T-helper 1 cell treated with Interleukin-12 subunit alpha and Interleukin-12 subunit beta and Interleukin-4 antibody, amounts not matched to agents 30 ng/mL and 1 ng/mL, for 36 hours (primary cell): ENCODE results near the gene NAV2. TPM values are rescaled to one million over a fixed set of nuclear protein-coding genes. Genes with fewer than 3 reads are reported as not detected.

Experiments used
- intact Hi-C: fragments of 100-400 bp; cut with micrococcal nuclease; formaldehyde crosslinking; loops from one replicate; pipeline ENCODE4 v1.15.1; 2024
- total RNA-seq: library from RNA; stranded (reverse); gene quantifications from 2 replicates; pipeline ENCODE4 v1.2.3, GENCODE V29; 2022

The NAV2 gene
- total RNA-seq, 1 donor from 2014 or later = 0.29 TPM

DNA sequence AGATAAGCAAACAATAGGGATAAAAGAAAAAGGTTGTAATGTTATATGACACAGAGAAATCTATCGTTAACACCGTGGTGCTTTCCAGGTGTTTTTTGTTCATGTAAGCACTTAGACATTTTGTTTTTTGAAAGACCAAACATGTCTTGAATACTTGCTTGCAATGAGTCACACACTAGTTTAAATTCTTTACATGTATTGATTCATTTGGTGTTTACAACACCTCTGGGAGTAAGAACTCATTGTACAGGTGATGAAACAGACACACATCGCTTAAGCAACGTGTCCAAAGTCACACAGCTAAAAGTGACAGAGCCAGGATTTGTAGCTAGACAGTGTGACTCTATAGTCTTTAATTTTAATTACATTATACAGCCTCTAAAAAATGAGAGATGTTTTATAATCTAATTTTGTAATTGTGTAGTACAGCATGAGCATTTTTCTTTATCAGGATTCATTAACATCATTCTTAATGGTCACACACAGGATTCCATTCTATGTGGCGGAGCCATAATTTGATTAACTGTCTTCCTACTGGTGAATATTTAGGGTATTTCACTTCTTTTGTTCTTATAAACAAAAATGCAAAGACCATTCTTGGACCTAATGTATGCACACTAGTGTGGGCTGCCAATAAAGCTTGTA is 298.8 kb downstream of the NAV2 start:
- intact Hi-C loops = no loop called here

- intact Hi-C loops = no loop called here
These were observed 300.9 kb downstream of the NAV2 start for GRCh38 chr11:20013346-20014066.

DNA sequence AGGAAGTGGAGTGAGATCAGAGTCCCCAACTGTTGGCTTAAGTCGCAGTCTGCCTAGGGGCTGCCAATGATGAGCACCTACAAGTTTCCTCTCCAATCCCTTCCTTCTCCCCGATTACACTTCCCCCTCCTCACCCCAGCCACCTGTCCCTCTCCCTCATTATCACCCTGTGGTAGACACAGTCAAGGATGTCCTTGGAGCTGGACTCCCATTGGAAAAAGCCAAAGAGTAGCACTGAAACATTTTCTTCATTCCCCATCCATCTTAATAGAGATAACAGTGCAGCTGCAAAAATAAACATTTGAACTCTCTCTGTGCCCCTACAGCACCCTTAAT is 301.4 kb downstream of the NAV2 start:
- intact Hi-C loops = no loop called here

DNA sequence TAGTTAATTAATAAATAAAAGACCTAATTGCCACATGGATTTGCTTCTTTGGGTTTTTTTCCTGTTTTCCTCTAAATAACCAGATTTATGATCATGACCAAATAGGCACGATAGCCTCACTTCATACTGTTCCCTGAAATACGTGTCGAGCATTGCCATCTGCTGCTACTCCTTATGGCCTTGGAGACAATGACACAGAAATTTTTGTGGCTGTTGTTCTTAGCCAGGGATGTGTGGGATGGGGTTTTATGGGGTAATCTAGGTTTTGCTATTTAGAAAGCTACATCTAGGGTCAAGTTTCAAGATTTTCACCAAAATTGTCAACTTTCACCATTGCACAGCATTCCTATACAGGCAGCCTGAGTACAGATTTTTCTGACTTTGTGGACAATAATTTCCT is 302.5 kb downstream of the NAV2 start:
- intact Hi-C loops = no loop called here

- intact Hi-C loops = no loop called here
These were observed 303.1 kb downstream of the NAV2 start for GRCh38 chr11:20015529-20016427.

DNA sequence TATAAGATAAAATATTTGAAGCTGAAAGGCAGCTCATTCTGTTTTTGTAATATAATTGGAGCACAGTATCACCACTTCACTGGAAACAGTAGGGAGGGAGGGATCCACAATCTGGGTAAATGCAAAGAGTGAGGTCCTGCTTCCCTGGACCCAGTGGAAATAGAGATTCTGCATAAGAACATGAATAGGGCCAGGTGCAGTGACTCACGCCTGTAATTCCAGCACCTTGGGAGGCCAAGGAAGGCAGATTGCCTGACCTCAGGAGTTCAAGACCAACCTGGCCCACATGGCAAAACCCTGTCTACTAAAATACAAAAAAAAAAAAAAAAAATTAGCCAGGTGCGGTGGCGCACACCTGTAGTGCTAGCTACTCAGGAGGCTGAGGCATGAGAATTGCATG is 303.9 kb downstream of the NAV2 start:
- intact Hi-C loops = no loop called here

DNA sequence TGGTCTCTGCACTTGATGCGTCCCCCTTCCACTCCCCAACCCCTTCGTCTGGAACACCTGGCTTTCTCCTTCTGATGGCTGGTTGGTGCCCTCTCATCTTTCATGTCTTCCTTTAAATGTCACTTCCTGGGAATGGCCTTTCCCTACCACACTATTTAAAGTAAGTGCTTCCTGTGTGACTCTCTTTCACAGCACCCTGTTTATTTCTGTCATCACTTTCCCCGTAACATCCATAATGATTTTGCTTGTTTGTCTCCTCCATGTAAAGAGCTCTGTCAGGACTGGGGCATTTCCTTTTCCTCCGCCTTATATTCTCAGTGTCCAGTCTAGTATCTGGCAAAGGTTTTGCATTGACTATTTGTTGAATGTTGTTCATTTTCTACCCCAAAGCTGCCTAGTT is 304.7 kb downstream of the NAV2 start:
- intact Hi-C loops = no loop called here

- intact Hi-C loops = loop anchor here (10.0 kb wide), 1 partner anchor 65 kb away; no protein-coding TSS in a partner anchor
These were observed 307.6 kb downstream of the NAV2 start for GRCh38 chr11:20020198-20020597.

DNA sequence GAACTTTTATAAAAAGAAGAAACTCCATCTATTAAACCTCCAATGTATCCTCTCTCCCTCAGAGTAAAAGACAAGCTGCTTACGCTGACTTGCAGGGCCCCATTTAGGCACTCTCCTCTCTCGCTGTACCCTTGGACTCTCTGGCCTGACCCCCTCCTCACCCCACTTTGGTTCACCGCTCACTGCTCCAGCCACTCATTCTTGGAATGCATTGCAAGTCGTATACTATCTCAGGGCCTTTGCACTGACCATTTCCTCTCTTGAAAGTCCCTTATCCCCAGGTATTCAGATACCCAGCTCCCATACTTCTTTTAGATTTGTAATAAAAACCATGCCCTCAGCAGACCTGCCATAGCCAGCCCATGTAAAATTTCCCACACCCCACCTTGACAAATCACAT is 308.1 kb downstream of the NAV2 start:
- intact Hi-C loops = loop anchor here (10.0 kb wide), 1 partner anchor 64 kb away; no protein-coding TSS in a partner anchor

GRCh38 chr11:20021212-20021611 is 308.6 kb downstream of the NAV2 start:
- intact Hi-C loops = loop anchor here (10.0 kb wide), 1 partner anchor 64 kb away; no protein-coding TSS in a partner anchor

GRCh38 chr11:20021771-20022362 is 309.2 kb downstream of the NAV2 start:
- intact Hi-C loops = loop anchor here (10.0 kb wide), 1 partner anchor 63 kb away; no protein-coding TSS in a partner anchor

DNA sequence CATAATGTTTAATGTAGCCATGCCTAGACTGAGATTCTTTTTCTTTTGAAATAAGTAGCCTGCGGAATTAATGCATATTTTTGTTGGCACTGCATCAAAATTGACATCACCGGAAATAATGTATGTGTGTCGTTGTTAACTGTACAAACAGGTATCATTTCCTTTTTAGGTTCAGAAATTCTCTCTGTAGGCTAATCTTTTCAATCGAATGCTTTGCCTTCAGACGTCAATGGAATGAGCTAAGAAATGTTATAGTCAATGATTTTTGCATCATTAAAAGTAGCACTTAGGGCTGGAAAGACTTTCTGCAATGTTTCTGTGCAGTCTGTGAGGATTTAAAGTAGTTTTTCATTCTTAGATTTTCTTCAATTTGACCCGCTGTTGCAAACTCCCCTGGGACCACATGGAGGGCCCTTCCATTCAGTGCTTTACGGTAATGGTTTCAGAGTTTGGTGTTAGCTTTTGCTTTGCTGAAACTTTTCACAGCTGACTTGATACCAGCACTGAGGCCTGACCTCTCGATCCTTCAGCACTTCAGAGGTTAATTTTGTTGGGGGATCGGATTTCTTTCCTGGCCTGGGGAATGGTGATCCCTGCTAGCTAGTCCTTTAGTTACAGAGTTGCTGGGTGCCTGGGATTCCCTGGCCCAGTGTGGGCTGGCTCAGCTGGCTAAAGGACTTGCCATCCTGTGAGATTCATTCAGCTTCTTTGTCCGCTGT is 309.9 kb downstream of the NAV2 start:
- intact Hi-C loops = loop anchor here (10.0 kb wide), 1 partner anchor 62 kb away; no protein-coding TSS in a partner anchor

GRCh38 chr11:20023082-20023426 is 310.4 kb downstream of the NAV2 start:
- intact Hi-C loops = loop anchor here (10.0 kb wide), 1 partner anchor 62 kb away; no protein-coding TSS in a partner anchor

DNA sequence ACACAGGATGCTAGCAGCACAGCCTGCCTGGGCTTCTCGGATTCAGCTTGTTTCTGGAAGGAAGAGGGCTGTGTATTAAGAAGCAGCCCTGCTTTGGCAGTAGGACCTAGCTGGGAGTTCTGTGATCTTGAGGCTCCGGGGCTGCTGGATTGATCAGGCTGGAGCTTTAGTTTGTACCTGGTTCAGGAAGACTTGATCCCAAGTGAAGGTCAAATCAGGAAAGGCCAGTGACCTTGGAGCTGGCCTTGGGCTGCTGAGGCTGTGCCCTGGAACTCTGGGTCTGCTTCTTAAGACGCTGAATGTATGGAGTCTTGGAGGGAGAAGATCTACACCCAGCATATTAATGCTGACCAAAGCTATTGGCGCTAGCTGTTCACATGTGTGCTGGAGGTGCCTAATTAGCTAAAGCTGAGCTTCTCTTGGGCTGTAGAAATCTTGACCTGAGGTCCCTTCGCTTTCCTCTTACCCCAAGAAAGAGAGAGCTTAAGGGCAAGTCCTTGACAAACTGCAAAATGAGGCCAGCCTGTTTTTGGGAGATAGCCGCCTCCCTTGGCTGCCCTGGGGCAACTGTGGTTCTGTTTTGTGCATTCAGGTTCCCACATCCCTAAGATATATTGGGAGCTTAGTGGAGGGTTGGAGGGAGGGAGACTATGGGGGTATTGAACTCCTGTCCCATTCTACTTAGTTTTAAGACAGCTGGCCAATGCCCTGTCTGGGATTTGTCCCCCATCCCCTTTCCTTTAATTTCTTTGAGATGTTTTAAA is 311.7 kb downstream of the NAV2 start:
- intact Hi-C loops = loop anchor here (10.0 kb wide), 1 partner anchor 60 kb away; no protein-coding TSS in a partner anchor

GRCh38 chr11:20025332-20025840 is 312.7 kb downstream of the NAV2 start:
- intact Hi-C loops = loop anchor here (10.0 kb wide), 1 partner anchor 59 kb away; no protein-coding TSS in a partner anchor

- intact Hi-C loops = loop anchor here (10.0 kb wide), 1 partner anchor 58 kb away; no protein-coding TSS in a partner anchor
These were observed 314.3 kb downstream of the NAV2 start for GRCh38 chr11:20026629-20027555.

DNA sequence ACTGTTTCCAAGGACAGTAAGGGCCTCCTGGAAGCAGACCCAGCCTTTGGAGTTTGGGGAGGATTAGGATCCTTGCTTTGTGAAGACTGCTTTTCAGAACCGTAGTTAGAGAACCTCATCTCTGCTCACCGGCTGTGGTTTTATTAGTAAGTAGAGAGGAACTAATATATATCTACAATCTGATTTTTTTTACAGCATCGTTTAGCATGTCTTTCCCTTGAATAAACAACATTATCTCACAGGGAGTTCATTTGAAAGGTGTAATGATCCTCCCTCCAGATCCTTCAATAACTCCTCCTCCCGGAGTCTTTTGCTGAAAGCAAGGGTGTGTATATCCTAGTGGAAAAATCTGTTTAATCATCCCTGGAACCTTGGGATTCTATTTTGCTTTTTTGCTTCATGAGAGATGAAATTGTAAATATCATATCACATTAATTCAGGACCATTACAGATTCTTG is 314.9 kb downstream of the NAV2 start:
- intact Hi-C loops = loop anchor here (10.0 kb wide), 1 partner anchor 57 kb away; no protein-coding TSS in a partner anchor

GRCh38 chr11:20029193-20029592 is 316.6 kb downstream of the NAV2 start:
- intact Hi-C loops = loop anchor here (10.0 kb wide), 1 partner anchor 56 kb away; no protein-coding TSS in a partner anchor
